Endothelial cell of umbilical vein (primary cell): ENCODE data around the gene TPO. TPM values are rescaled to one million over a fixed set of nuclear protein-coding genes. Genes with fewer than 3 reads are reported as not detected.

ENCODE experiments used
- BruUV-seq: library from RNA; stranded (reverse); fragments of 400-500 nt; replicated peaks from 2 replicates; lab custom pipeline; 2021; lab: Mats Ljungman, UMichigan
- CTCF ChIA-PET: fragments of 300-600, 350-600 bp; sonication (Branson Sonifier 250); formaldehyde crosslinking; loops from one replicate; lab custom pipeline; 2021; ENCODE audit warnings: antibody characterized with exemption, inconsistent platforms; lab: Charles Lee
- POLR2A ChIA-PET: fragments of 300-600, 350-600 bp; sonication (Branson Sonifier 250); formaldehyde crosslinking; loops from one replicate; lab custom pipeline; 2021; ENCODE audit warnings: antibody characterized with exemption, inconsistent platforms; lab: Charles Lee
- DNase-seq: peaks from one replicate; pipeline ENCODE4 v3.0.0-alpha.2; 2011; ENCODE audit warnings: low read depth, low spot score
- FAIRE-seq: peaks from 2 replicates; lab custom pipeline; 2011; peaks lifted over from hg19 to GRCh38; lab: Jason Lieb, UNC
- H2AFZ ChIP-seq: 2 replicates; pipeline ENCODE4 v1.6.0; 2012; ENCODE audit warnings: low read depth, low read length, control low read depth, inconsistent platforms
- H3K27ac ChIP-seq: 2 replicates; pipeline ENCODE4 v1.5.1; 2011; ENCODE audit warnings: low read depth, mild to moderate bottlenecking, control low read depth, low read length, moderate library complexity; ENCODE audit not compliant: insufficient read depth
- H3K27me3 ChIP-seq, 2 experiments: 2 replicates each; pipeline versions ENCODE4 v1.6.0 to v1.6.1; 2011; ENCODE audit warnings: low read length in 2 of 2, mixed read lengths in 1 of 2; ENCODE audit not compliant: control insufficient read depth in 2 of 2, insufficient read depth in 2 of 2
- H3K36me3 ChIP-seq, 2 experiments: 2 replicates in 1 of 2; 3 replicates in 1 of 2; pipeline ENCODE4 v1.5.1; 2011; ENCODE audit warnings: low read length in 2 of 2, mild to moderate bottlenecking in 1 of 2, moderate library complexity in 1 of 2; ENCODE audit not compliant: control insufficient read depth in 2 of 2, insufficient read depth in 2 of 2; ENCODE audit errors: extremely low read depth in 1 of 2
- H3K4me1 ChIP-seq: 3 replicates; pipeline ENCODE4 v1.5.1; 2011; ENCODE audit warnings: mild to moderate bottlenecking, low read length; ENCODE audit not compliant: control insufficient read depth, insufficient read depth; ENCODE audit errors: extremely low read depth
- H3K4me2 ChIP-seq: 2 replicates; pipeline ENCODE4 v1.6.1; 2011; ENCODE audit warnings: low read length, control low read depth, mixed read lengths; ENCODE audit not compliant: insufficient read depth
- H3K4me3 ChIP-seq, 3 experiments: fragments of 200-600 bp in 1 of 3; sonication (generic), shearing (Covaris generic) in 1 of 3; replicated peaks in 1 of 3; 2 replicates each; pipeline ENCODE4 v1.5.1; 2011 to 2016; ENCODE audit warnings: control low read depth in 3 of 3, low read length in 3 of 3, mild to moderate bottlenecking in 2 of 3, inconsistent platforms in 1 of 3, low read depth in 1 of 3, moderate library complexity in 1 of 3; ENCODE audit not compliant: insufficient read depth in 1 of 3
- H3K79me2 ChIP-seq: 2 replicates; pipeline ENCODE4 v1.6.0; 2012; ENCODE audit warnings: low read length, inconsistent platforms; ENCODE audit not compliant: control insufficient read depth, insufficient read depth
- H3K9ac ChIP-seq: replicated peaks from 2 replicates; pipeline ENCODE3; 2011; ENCODE audit warnings: low read length, control low read depth; ENCODE audit not compliant: insufficient read depth; ENCODE audit errors: extremely low read depth
- H3K9me1 ChIP-seq: replicated peaks from 3 replicates; pipeline ENCODE4 v1.6.0; 2011; ENCODE audit warnings: mild to moderate bottlenecking, low read length; ENCODE audit not compliant: control insufficient read depth, insufficient read depth; ENCODE audit errors: extremely low read depth
- H3K9me3 ChIP-seq: replicated peaks from 2 replicates; pipeline ENCODE4 v1.5.1; 2012; ENCODE audit warnings: low read length, inconsistent platforms; ENCODE audit not compliant: control insufficient read depth, insufficient read depth
- H4K20me1 ChIP-seq: replicated peaks from 2 replicates; pipeline ENCODE3; 2011; ENCODE audit warnings: mild to moderate bottlenecking, low read length; ENCODE audit not compliant: control insufficient read depth, insufficient read depth; ENCODE audit errors: extremely low read depth
- EZH2 ChIP-seq: IDR thresholded peaks from 2 replicates; pipeline ENCODE4 v1.6.1; 2012; ENCODE audit warnings: borderline replicate concordance, low read depth, mild to moderate bottlenecking, moderate library complexity, low read length, inconsistent platforms; ENCODE audit not compliant: severe bottlenecking
- FOS ChIP-seq: IDR thresholded peaks from 2 replicates; pipeline ENCODE4 v1.6.1; 2011; ENCODE audit warnings: mild to moderate bottlenecking, low read length, moderate library complexity, borderline replicate concordance; ENCODE audit not compliant: insufficient read depth
- GATA2 ChIP-seq: IDR thresholded peaks from 2 replicates; pipeline ENCODE4 v1.7.0; 2011; ENCODE audit warnings: low read depth, mild to moderate bottlenecking, moderate library complexity, mixed read lengths, low read length; ENCODE audit not compliant: insufficient read length, insufficient read depth
- JUN ChIP-seq: IDR thresholded peaks from 2 replicates; pipeline ENCODE4 v1.6.1; 2011; ENCODE audit warnings: borderline replicate concordance, low read depth; ENCODE audit not compliant: insufficient read length, insufficient read depth
- MAX ChIP-seq: IDR thresholded peaks from 2 replicates; pipeline ENCODE4 v1.6.1; 2011; ENCODE audit not compliant: insufficient read depth, insufficient read length
- MYC ChIP-seq: IDR thresholded peaks from one replicate; pipeline ENCODE4 v1.6.1; 2011; ENCODE audit warnings: mild to moderate bottlenecking, low read depth, low read length
- POLR2A ChIP-seq: IDR thresholded peaks from 2 replicates; pipeline ENCODE4 v1.6.1; 2012; ENCODE audit warnings: low read depth, mild to moderate bottlenecking, control low read depth, low read length
- POLR2AphosphoS5 ChIP-seq: IDR thresholded peaks from 2 replicates; pipeline ENCODE4 v1.6.1; 2012; ENCODE audit warnings: low read depth, mild to moderate bottlenecking, control low read depth, low read length, moderate library complexity; ENCODE audit not compliant: insufficient read depth
- dilution Hi-C: fragments of 300-500 bp; cut with MboI; formaldehyde crosslinking; loops from one replicate; pipeline ENCODE4 v1.15.0; 2019; ENCODE audit warnings: low sequenced_read_pairs; ENCODE audit not compliant: extremely low pct_ligation_motif_present
- intact Hi-C: fragments of 100-400 bp; cut with micrococcal nuclease; formaldehyde crosslinking; loops from one replicate; pipeline ENCODE4 v1.10.0; 2022
- polyA plus RNA-seq, 4 experiments: library from polyadenylated mRNA; depleted of rRNA in 3 of 4; stranded (reverse) in 3 of 4; unstranded in 1 of 4; fragments of >200 nt; gene quantifications; 2 replicates each; pipeline versions ENCODE4 v1.2.1 to v1.2.3, GENCODE V29; 2011 to 2012; ENCODE audit warnings: missing spikeins in 1 of 4
- total RNA-seq: library from RNA; stranded (reverse); gene quantifications from 2 replicates; pipeline ENCODE4 v1.2.3, GENCODE V29; 2021
- TF ChIP-seq, protein P1 (sequence below), 2 donors: IDR thresholded peaks; 1 replicate in 1 of 2; 2 replicates in 1 of 2; pipeline ENCODE4 v1.5.1; 2011; ENCODE audit warnings: low read length in 2 of 2, mild to moderate bottlenecking in 2 of 2, moderate library complexity in 2 of 2, control low read depth in 1 of 2, inconsistent platforms in 1 of 2, low read depth in 1 of 2; ENCODE audit not compliant: insufficient read depth in 1 of 2; ENCODE audit errors: extremely low read depth in 1 of 2

TPO gene
- total and polyA plus RNA-seq, 2 donors (not counting 3 experiments of a cell fraction or from before 2014, with no cell fraction given): not detected

GRCh38 chr2:1421731-1422130 is 8.5 kb downstream of the TPO start:
- Histone ChIP-seq H3K4me3 (no peak overlapping the region), H3K79me2 (no peaks in the 10 kb centered on the region), H3K9ac (no peak overlapping the region), H3K4me1 (no peaks in the 10 kb centered on the region), H3K4me2 (no peak overlapping the region), H2AFZ (no peak overlapping the region), H3K36me3 (no peaks in the 10 kb centered on the region), H3K9me3 (peaks cover 6% of the 10 kb centered on the region), H3K27ac (no peak overlapping the region), H3K9me1 (no peaks in the 10 kb centered on the region), H4K20me1 (no peaks in the 10 kb centered on the region), H3K27me3 (no peaks in the 10 kb centered on the region)
- no TSS peak for BruUV-seq
- POLR2A ChIA-PET: no interaction called here
- dilution Hi-C loops (no loop called here), intact Hi-C loops (no loop called here)
- FAIRE-seq (no peak), DNase-seq (no peak)
- CTCF ChIA-PET: no interaction called here
- TF ChIP-seq MAX: no peak
- no peak for TF ChIP-seq EZH2
- no peak for TF ChIP-seq JUN
- no peak for TF ChIP-seq POLR2A
- no peak for TF ChIP-seq GATA2
- TF ChIP-seq FOS: no peak
- TF ChIP-seq MYC: no peak
- TF ChIP-seq, protein P1, sequence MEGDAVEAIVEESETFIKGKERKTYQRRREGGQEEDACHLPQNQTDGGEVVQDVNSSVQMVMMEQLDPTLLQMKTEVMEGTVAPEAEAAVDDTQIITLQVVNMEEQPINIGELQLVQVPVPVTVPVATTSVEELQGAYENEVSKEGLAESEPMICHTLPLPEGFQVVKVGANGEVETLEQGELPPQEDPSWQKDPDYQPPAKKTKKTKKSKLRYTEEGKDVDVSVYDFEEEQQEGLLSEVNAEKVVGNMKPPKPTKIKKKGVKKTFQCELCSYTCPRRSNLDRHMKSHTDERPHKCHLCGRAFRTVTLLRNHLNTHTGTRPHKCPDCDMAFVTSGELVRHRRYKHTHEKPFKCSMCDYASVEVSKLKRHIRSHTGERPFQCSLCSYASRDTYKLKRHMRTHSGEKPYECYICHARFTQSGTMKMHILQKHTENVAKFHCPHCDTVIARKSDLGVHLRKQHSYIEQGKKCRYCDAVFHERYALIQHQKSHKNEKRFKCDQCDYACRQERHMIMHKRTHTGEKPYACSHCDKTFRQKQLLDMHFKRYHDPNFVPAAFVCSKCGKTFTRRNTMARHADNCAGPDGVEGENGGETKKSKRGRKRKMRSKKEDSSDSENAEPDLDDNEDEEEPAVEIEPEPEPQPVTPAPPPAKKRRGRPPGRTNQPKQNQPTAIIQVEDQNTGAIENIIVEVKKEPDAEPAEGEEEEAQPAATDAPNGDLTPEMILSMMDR (IDR thresholded peaks at IDR 0.05; ENCODE audit: extremely low read depth in 1 of 2, insufficient read depth in 1 of 2, low read depth in 1 of 2, low read length in 2 of 2): no peak
- TF ChIP-seq POLR2AphosphoS5: no peak
